ENCODE data around the gene MYOZ1. TPM values are rescaled to one million over a fixed set of nuclear protein-coding genes. Genes with fewer than 3 reads are reported as not detected.

The MYOZ1 gene
- total RNA-seq, 1 donor from 2014 or later, result 706 TPM

DNA sequence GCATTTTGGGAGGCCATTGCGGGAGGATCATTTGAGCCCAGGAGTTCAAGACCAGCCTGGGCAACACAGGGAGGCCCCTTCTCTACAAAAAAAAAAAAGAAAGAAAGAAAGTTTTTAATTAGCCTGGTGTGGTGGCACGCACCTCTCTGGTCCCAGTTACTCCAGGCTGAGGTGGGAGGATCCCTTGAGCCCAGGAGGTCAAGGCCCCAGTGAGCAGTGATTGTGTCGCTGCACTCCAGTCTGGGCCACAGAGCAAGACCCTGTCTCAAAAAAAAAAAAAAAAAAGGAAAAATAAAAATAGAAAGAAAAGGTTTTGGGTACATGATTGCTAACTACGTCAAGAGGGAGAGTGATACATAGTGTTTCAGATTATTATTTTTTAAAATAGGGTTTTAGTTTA, 48.2 kb downstream of the MYOZ1 start:
- no peak for DNase-seq

DNA sequence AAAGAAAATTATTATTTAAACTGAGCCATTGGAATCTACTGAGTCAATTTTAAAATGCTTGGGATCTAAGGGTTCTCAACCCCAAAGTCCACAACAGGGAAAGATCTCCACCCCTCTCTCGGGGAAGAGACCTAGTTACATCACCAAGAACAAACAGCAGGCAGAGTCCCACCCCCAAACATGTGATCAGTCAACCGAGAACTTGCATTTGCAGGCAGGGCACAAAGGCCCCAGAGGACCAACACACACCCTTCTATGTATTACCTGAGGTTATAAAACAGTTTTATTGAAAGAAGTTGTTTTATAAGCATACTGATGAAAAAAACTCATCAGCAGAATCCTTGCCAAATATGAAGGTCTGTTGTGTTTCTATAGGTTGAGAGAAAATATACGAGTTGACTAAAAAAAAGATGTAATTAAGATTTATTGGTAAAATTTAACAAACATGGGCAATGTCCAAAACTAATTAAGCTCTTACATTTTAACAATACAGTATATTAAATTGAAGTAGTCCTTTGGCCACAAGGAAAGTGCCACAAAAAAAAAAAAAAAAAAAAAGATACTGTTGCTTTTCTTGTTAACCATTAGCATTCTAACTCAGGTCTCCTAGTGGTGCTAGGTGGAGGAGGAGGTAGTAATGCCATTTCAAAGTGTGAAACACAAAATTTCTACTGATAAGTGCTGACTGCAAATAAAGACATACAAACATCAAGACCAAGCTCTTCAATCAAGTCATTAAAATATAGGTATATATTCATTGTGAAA, 49.2 kb downstream of the MYOZ1 start:
- DNase-seq, result peak; percentile 46

DNA sequence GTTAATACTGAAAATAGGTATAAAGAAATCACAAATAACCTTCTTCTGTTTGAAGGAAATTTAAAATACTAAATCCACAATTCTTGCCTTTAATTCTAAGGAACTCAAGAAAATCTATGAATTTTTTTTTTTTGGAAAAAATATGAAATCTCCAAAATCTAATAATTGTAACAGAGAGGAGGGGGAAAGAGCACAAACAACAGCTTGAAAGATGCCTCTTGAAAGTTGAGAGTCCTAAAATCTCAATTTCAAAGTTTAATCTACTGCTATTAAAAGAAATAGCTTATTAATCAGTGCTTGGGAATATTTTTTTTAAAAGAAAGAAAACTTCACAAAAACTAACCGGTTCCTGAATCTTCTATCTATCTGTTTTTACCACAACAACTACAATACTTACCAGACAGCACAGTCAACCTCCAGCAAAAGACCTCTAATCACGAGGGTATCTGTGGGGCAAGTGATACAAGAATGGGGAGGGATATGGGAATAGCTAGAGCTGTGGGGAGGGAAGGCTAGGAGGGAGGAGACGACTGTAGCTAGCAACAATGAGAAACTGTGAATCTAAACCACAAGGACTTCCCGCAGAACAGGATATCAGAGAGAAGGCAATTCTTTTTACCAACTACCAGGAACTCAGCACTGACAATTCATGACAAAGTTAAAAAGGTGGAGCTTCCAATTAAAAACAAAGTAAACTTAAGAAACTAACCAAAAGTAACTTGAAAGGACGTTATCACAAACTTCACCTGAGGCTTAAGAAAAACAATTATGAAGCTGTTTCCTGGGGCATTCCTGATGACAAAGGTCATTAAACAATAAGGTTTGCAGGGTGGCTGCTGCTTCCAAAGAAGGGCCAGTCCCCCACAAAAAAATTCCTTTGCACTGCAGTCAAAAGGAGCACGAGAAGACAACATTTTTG, 50.1 kb downstream of the MYOZ1 start, which contains the start of gene USP54:
TSS of gene USP54 (minus strand) at position 462 of the 919 bp plus-strand sequence. CDS start 15,684 bp downstream, outside the sequence.
- peak; percentile 28 for DNase-seq

DNA sequence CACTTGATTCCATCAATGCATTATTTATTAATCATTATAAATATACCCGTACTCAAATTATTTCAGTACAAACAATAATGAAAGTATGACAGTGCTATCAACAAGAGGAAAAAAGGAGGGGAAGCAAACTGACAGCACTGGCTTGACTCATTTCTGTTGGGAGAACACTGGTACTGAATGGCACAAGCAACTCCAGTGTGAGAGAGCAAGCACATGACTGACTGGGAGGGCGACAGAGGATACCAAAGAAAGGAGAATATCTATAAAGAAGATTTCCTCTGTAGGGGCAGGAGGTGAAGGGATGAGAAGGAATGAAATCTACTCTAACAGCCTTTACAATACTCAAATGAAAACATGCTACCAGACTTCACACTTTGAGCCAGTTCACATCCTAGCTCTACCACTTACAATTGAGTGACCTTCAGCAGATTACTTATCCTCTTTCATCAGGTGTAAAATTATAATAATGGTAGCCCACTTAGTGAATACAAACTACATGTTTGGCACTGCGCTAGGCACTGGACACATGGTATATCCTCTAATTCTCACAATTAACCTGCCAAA, 51.6 kb downstream of the MYOZ1 start:
- no peak for DNase-seq

DNA sequence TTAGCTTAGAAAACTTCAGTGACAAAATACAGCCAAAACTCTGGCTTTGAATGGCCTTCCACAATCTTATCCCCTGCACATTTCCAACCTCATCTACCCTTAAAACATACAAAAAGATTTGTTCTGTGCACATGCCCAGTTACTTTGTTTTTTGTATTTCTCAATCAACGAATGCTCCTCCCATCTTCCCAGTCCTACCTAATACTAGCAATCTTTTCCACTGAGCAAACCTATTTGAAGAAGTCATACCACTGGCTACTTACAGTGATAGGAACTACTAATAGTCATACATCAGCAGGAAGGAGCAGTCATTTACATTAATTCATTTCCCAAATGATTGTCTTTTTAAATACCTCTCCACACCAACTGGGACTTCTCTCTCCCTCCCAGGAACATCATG, 52.6 kb downstream of the MYOZ1 start:
- no peak for DNase-seq

DNA sequence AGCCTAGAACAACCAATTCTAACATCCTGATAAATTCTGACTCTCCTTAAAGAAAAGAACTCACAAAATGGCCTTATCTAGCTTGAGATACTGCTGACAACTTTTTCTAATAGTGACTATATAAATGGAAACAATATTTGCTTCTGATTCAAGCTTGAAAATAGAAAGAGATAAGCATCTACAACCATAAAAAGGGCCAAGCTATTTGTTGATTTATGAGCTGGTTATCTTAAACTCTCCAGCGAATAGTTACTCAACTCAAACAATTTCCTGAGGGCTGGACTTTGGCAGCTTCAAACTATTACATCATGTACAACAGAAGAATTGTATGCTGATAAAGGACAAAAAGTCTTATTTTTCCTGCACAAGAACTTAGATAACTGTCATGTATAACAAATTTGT, 54.7 kb downstream of the MYOZ1 start:
- peak; percentile 17 for DNase-seq

DNA sequence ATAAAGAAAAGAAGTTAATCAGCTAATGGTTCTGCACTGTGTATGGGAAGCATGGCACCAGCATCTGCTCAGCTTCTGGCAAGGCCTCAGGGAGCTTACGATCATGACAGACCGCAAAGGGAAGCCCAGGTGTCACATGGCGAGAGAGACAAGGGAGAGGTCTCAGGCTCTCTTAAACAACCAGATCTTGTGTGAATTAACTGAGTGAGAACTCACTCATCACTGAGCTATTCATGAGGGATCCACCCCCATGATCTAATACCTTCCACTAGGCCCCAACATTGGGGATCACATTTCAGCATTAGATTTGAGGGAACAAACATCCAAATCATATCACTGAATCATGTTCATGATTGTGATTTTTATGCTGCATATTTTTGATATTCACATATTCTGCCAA, 55.9 kb downstream of the MYOZ1 start:
- no peak for DNase-seq

- DNase-seq, result no peak
Observed at GRCh38 chr10:73584737-73585136, 56.5 kb downstream of the MYOZ1 start.

DNA sequence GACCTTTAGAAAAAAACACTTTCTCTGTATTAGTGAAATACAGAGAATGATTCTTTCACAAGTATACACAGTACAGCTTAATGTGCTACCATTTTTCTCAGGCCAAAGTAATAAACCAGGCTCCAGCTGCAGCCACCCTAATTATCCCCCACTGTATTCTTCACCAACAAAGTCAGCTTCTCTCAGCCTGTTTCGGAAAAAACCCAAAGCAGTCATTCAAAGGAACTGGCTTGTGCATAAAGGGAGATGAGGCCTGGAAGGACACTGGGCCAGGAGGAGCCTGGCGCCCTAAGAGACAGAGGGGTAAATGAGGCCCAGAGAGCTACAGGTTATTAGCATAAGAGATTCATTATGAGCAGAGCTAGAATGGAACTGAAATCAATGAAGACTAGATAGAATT, 59.4 kb downstream of the MYOZ1 start:
- DNase-seq, result no peak

Other genes with a start within 250 kb of the MYOZ1 start
- gene ANXA7, start 227.4 kb downstream of the MYOZ1 start, total RNA-seq, result 99.3 TPM
- gene MSS51, start 207.9 kb downstream of the MYOZ1 start, total RNA-seq, result 9.5 TPM
- gene PPP3CB, start 145.4 kb downstream of the MYOZ1 start, total RNA-seq, result 150 TPM
- gene USP54, start 50.1 kb downstream of the MYOZ1 start, total RNA-seq, result 39.5 TPM
- gene SYNPO2L, start 14.6 kb upstream of the MYOZ1 start, total RNA-seq, result 28.0 TPM
- 5.2 TPM for gene AGAP5, start 56.6 kb upstream of the MYOZ1 start, total RNA-seq
- 50.0 TPM for gene SEC24C, start 102.9 kb upstream of the MYOZ1 start, total RNA-seq
- gene CHCHD1, start 140.6 kb upstream of the MYOZ1 start, total RNA-seq, result 18.7 TPM
- 81.3 TPM for gene ZSWIM8, start 144.1 kb upstream of the MYOZ1 start, total RNA-seq
- gene NDST2, start 170.1 kb upstream of the MYOZ1 start, total RNA-seq, result 16.1 TPM
- gene CAMK2G, start 233.1 kb upstream of the MYOZ1 start, total RNA-seq, result 37.7 TPM

All from tongue (tissue), 2 donors.